Activated T-cell treated with anti-CD3 and anti-CD28 coated beads, Interleukin-2, amount 50 U/mL, for 4 hours (primary cell): ENCODE measurements around the gene C18orf54. TPM values are rescaled to one million over a fixed set of nuclear protein-coding genes. Genes with fewer than 3 reads are reported as not detected.
"Not testable (repeated sequence)": the region's sequence is repeated elsewhere in the genome, so short reads cannot be mapped to it uniquely, and the experiment has no call there.

Source experiments
- ATAC-seq, 2 donors: fragments of 200-7000 bp; cut with Tn5 transposase; one replicate each; pipeline ENCODE4 v1.10.0; 2021
- DNase-seq: peaks from one replicate; pipeline ENCODE4 v3.0.0-alpha.2; 2020
- H3K27me3 Mint-ChIP-seq: one replicate; pipeline ENCODE4 v1.8.0; 2021; ENCODE audit warnings: low read depth, mixed read lengths
- H3K36me3 Mint-ChIP-seq: one replicate; pipeline ENCODE4 v1.8.0; 2022; ENCODE audit warnings: mixed read lengths; ENCODE audit not compliant: insufficient read depth
- H3K4me1 Mint-ChIP-seq: one replicate; pipeline ENCODE4 v1.8.0; 2021; ENCODE audit warnings: low read depth, mixed read lengths
- H3K4me3 Mint-ChIP-seq: one replicate; pipeline ENCODE4 v1.8.0; 2021; ENCODE audit warnings: mild to moderate bottlenecking, moderate library complexity, mixed read lengths
- H3K9me3 Mint-ChIP-seq: one replicate; pipeline ENCODE4 v1.8.0; 2021; ENCODE audit warnings: mixed read lengths
- total RNA-seq, 3 donors: library from RNA; stranded (reverse); gene quantifications; one replicate each; pipeline ENCODE4 v1.2.1, GENCODE V29; 2021

The C18orf54 gene
- 1 to 10 TPM; 2.3 to 3.6 (median 3.4) TPM for total RNA-seq

DNA sequence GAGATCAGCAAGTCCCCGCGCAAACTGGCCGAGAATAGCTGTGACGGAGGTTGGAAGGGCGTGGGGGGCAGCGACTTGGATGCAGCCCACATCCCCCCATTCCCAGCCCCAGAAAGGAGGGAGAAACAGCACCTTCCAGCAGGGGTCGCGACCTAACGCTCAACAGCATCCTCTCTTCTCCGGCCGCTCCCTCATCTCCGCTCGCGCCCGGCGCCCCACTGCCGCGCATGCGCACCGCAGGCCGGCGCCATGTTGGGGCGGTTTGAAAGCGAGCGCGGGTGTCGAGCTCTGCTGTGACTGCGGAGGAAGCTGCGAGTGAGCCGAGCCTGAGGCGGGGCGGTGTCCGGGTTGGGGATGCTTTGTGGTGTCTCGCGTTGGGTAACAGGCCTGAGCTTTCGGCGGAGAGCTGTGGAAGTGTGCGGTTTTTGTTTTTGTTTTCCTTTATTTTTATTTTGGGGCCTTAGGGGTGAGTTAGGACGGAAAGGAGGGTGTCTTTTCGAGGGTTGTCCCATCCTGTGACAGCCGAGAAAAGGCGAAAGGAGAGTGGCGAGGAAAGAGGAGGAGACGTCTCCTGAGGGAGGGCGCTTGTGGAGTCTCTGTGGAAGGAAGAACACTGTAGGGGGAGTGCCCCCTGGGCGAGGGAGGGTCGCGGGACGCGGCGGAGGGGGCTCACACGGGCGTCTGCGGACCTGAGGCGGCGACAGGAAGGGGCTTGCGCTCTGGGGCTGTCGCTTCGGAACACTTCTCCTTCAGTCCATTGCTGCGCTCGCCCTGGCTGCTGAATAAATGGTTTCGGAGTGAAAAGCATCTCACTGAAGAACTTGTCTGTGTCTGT lies at the start of gene C18orf54, which contains the start of gene STARD6:
Gene C18orf54, plus strand, starts transcription at position 247 of the 835 bp plus-strand sequence. CDS start 2,667 bp downstream, outside the sequence.
Gene STARD6, minus strand, starts transcription at position 199 of the 835 bp plus-strand sequence. CDS start 3,285 bp downstream, outside the sequence.
- H3K9me3 Mint-ChIP-seq = no peaks in the 10 kb centered on the region
- peaks cover 2% of the 10 kb centered on the region for H3K27me3 Mint-ChIP-seq
- peaks cover 13% of the 10 kb centered on the region for H3K4me1 Mint-ChIP-seq
- DNase-seq (peak; percentile 84), ATAC-seq (peak; percentile 98)
- H3K4me3 Mint-ChIP-seq = peak within 1 kb of the TSS; percentile 100
- H3K36me3 Mint-ChIP-seq = peaks cover 2% of the 10 kb centered on the region

DNA sequence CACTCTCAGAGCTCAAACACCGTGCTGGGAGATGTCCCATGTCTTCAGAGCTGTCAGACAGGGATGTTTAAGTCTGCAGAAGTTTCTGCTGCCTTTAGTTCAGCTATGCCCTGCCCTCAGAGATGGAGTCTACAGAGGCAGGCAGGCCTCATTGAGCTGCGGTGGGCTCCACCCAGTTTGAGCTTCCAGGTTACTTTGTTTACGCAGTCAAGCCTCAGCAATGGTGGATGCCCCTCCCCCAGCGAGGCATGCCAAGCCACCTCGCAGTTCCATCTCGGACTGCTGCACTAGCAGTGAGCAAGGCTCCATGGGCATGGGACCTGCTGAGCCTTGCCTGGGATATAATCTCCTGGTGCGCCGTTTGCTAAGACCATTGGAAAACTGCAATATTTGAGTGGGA lies 48.1 kb upstream of the C18orf54 start:
- H3K9me3 Mint-ChIP-seq, H3K4me1 Mint-ChIP-seq, H3K27me3 Mint-ChIP-seq, DNase-seq, H3K4me3 Mint-ChIP-seq, H3K36me3 Mint-ChIP-seq, ATAC-seq: not testable (repeated sequence)

DNA sequence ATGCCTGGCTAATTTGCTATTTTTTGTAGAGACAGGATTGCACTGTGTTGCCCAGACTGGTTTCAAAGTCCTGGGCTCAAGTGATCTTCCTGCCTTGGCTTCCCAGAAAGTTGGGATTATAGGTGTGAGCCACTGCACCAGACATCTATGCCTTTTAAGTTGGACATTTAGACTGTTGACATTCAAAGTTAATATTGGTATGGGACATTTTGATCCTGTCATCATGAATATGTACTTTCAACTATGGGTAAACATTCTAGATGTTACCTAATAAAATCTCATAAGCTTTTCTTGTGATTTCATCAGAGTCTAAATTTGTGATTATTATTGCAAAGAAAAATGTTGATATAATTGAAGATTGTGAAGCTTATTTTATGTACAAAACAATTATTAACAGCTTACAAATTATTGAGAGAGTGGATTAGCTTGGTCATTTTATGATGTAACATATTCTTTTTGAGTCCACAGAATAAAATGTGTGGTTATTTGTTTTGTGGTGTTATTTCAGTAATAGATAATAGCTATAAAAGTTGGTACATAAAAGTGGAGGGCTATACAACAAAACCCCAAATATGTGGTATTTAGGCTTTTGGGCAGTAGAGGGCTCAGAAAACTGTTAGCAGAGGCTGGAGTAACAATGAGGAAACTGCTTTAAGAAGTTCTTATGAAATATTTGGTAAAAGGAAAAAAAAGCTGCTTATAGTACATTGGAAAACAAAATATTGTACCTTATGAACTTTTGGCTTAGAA lies 41.5 kb upstream of the C18orf54 start:
- Mint-ChIP-seq H3K36me3 (no peaks in the 10 kb centered on the region), H3K27me3 (peaks cover 9% of the 10 kb centered on the region), H3K9me3 (no peaks in the 10 kb centered on the region), H3K4me1 (no peaks in the 10 kb centered on the region), H3K4me3 (no peak overlapping the region)
- no peak for ATAC-seq
- no peak for DNase-seq

DNA sequence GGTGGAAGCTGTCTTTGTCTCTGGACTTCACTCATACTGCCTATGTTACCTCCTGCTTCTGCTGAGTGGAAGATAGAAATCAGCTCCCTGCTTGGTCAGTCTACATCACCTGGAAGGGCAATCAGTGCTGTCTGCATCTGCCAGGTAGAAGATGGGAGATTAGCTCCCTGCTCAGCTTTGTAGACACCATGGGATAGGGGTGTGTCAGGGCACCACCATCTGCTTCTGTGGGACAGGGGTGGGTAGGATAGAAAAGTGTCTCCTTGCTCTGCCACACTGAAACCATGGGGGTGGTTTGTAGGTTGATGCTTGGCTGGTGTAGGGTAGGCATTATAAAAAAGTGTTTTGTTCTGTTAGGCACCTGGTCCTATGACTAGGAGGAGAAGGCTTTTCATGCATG lies 34.1 kb upstream of the C18orf54 start:
- DNase-seq (no peak), ATAC-seq (no peak)
- no peaks in the 10 kb centered on the region for H3K9me3 Mint-ChIP-seq
- no peaks in the 10 kb centered on the region for H3K36me3 Mint-ChIP-seq
- no peaks in the 10 kb centered on the region for H3K4me1 Mint-ChIP-seq
- peaks cover 8% of the 10 kb centered on the region for H3K27me3 Mint-ChIP-seq
- H3K4me3 Mint-ChIP-seq = no peak overlapping the region

DNA sequence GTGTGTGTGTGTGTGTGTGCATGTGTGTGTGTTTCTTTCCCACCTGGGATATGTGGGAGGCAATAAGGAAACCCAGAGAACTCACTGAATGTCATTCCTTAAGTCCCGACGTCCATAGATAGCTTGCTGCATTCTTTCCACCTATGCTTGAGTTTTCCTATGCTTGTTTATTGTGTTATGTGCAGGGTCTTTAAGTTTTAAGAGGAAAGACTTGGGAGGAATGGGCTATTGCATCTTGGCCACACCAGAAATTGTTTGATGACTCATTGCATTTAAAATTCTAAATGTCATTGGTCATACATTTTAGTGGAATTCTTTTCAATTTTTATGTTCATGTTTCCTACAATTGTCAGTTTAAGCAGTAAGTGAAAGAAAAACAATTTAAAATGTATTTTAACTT lies 33.7 kb upstream of the C18orf54 start:
- no peaks in the 10 kb centered on the region for H3K36me3 Mint-ChIP-seq
- H3K9me3 Mint-ChIP-seq = no peaks in the 10 kb centered on the region
- H3K4me1 Mint-ChIP-seq = no peaks in the 10 kb centered on the region
- H3K27me3 Mint-ChIP-seq = peaks cover 7% of the 10 kb centered on the region
- no peak overlapping the region for H3K4me3 Mint-ChIP-seq
- no peak for ATAC-seq
- DNase-seq = no peak

DNA sequence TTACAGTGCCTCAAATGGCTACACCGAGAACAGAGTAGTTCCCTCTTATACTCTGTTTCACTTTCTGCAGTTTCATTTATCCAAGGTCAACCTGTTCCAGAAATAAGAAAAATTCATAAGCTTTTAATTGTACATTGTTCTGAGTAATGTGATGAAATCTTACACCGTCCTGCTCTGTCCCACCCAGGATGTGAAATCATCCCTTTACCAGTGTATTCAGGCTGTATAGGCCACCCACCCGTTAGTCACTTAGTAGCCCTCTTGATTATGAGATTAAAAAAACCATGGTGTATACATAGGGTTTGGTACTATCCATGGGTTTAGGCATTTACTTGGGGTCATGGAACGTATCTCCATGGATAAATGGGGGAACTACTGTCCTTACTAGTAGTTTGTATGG lies 29.9 kb upstream of the C18orf54 start:
- H3K4me3 Mint-ChIP-seq = no peak overlapping the region
- H3K36me3 Mint-ChIP-seq = no peaks in the 10 kb centered on the region
- DNase-seq (no peak), ATAC-seq (no peak)
- H3K4me1 Mint-ChIP-seq = no peaks in the 10 kb centered on the region
- peaks cover 7% of the 10 kb centered on the region for H3K27me3 Mint-ChIP-seq
- H3K9me3 Mint-ChIP-seq = no peaks in the 10 kb centered on the region

DNA sequence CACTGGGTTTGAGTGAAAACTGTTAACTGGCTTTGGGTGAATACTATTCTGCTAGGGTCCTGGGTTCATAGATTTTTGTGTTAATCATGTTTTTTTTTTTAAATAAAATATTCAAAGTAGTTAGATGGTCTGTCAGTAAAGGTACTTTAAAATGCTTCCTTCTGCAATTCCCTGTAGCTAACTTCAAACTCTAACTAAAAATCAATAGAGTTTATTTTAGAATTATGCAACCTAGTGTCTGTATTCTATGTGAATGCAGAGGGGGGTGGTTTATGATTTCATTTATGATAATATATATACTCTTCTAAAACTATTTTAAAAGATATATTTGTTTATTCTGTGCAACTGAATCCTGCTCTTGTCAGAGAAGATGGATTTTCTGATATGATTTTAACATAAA lies 27.9 kb upstream of the C18orf54 start:
- no peaks in the 10 kb centered on the region for H3K9me3 Mint-ChIP-seq
- H3K36me3 Mint-ChIP-seq = no peaks in the 10 kb centered on the region
- H3K27me3 Mint-ChIP-seq = peaks cover 9% of the 10 kb centered on the region
- ATAC-seq (no peak), DNase-seq (no peak)
- no peak overlapping the region for H3K4me3 Mint-ChIP-seq
- H3K4me1 Mint-ChIP-seq = no peaks in the 10 kb centered on the region

DNA sequence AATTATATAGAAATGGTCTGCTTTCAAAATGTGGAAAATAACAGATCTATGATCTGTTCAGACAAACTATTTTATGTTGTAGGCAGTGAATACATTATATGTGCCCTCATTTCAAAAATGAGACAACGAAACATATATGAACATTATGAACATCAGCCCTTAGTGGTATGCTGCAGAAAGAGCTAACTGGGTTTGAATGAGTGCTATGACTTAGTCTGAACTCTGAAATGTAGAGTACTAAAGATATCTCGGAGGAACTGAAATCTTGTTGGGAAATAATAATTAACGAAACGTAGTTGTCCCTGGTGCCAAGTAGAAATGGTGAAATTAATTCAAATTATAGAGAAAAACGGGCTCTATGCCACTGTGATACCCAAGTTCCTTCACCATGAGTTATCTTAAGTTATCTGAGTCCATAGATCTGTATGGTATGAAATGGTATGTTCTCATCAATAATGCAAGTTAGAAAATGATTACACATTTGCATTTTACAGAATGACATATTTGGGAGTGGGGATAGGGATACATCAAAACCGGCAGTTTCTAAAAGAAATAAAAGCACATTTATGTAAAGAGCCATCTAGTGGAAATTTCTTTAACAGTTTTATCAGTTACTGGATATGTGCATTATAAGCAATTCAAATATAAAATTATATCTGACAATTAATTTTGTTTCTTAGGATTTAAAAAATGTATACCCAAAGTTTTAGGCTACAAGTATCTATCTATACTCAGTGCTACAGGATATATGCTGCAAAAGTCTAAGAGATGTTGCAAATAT lies 26.7 kb upstream of the C18orf54 start:
- ATAC-seq = no peak
- no peaks in the 10 kb centered on the region for H3K9me3 Mint-ChIP-seq
- no peak for DNase-seq
- peaks cover 1% of the 10 kb centered on the region for H3K4me1 Mint-ChIP-seq
- peaks cover 15% of the 10 kb centered on the region for H3K27me3 Mint-ChIP-seq
- H3K36me3 Mint-ChIP-seq = no peaks in the 10 kb centered on the region
- no peak overlapping the region for H3K4me3 Mint-ChIP-seq

DNA sequence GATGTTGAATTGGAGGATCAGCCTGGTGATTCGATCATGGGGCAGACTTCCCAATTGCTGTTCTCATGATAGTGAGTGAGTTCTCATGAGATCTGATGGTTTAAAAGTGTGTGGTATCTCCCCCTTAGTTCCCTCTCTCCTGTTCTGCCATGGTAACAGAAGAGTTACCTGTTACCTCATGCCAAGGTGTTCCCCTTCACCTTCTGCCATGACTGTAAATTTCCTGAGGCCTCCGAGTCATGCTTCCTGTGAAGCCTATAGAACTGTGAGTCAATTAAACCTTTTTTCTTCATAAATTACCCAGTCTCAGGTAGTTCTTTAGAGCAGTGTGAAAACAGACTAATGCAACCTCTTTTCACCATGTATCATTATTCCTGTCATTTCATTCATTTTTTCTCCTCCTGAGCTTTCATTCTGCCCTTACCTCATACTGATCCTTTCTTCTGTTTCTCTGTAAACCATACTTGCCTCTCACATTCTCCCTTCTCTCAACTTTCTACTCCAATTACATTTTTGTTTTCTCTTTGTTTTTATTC lies 22.0 kb upstream of the C18orf54 start:
- H3K27me3 Mint-ChIP-seq = peaks cover 13% of the 10 kb centered on the region
- H3K9me3 Mint-ChIP-seq = peaks cover 2% of the 10 kb centered on the region
- H3K36me3 Mint-ChIP-seq = no peaks in the 10 kb centered on the region
- H3K4me1 Mint-ChIP-seq = peaks cover 2% of the 10 kb centered on the region
- no peak for DNase-seq
- no peak overlapping the region for H3K4me3 Mint-ChIP-seq
- no peak for ATAC-seq

DNA sequence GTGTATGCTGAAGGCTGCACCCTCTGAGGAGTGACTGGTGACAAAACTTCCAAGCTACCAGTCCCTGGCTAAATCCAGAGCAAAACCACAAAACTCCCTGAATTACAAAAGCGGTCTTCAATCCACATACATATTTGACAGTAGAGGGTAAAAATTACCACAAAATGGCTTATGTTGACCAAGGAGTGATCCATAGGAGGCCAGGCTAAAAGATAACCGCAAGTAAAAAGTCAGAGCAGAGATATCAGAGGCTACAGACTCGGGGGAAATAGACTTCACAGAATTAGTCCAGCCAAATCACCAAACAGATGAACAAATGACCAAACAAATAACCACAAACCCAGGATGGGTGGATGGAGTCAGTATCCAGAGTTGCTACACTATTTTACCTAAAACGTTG lies 19.5 kb upstream of the C18orf54 start:
- no peak overlapping the region for H3K4me3 Mint-ChIP-seq
- H3K4me1 Mint-ChIP-seq = peaks cover 2% of the 10 kb centered on the region
- ATAC-seq (no peak), DNase-seq (no peak)
- peaks cover 10% of the 10 kb centered on the region for H3K27me3 Mint-ChIP-seq
- no peaks in the 10 kb centered on the region for H3K36me3 Mint-ChIP-seq
- H3K9me3 Mint-ChIP-seq = peaks cover 3% of the 10 kb centered on the region

DNA sequence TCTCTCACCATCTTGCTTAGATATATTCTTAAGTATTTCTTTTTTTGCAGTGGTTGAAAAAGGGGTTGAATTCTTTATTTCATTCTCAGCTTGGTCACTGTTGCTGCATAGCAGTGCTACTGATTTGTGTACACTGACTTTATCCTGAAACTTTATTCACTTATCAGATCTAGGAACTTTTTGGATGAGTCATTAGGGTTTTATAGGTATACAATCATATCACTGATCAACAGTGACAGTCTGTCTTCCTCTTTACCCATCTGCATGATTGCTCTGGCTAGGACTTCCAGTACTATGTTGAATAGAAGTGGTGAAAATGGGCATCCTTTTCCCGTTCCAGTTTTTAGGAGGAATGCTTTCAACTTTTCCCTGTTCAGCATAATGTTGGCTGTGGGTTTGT lies 6.5 kb upstream of the C18orf54 start:
- Mint-ChIP-seq H3K4me1 (no peaks in the 10 kb centered on the region), H3K27me3 (peaks cover 10% of the 10 kb centered on the region), H3K9me3 (no peaks in the 10 kb centered on the region), H3K4me3 (no peak overlapping the region), H3K36me3 (no peaks in the 10 kb centered on the region)
- peak in 1 of 2 donors; percentile 18 for ATAC-seq
- no peak for DNase-seq

DNA sequence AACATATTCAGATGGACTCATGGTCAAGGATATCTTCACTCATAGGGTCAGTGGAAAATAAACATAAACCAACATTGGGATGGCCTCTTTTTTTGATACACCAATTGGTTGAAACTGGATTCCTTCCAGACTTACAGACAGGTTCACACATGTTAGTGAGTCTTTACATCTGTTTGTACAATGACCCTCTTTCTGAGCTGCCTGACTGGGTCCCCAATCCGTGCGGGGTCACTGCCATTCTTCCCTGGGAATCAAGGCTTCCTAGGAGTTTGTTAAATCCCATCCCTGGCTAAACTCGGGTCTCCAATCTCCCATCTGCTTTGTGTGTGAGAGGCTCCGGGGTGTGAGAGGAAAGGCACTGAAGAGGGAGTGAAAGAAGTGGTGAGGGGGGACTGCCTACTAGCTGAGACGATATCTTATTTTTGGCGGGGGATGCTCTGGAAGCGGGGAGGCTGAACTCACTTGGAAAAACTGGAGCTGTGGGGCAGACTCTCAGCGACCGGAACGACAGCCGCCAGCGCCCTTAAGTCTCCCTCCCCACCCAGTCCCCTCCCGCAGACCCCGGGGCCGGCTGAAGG lies 535 bp upstream of the C18orf54 start:
- peak in 1 of 2 donors; percentile 12 for ATAC-seq
- H3K4me1 Mint-ChIP-seq = peaks cover 13% of the 10 kb centered on the region

DNA sequence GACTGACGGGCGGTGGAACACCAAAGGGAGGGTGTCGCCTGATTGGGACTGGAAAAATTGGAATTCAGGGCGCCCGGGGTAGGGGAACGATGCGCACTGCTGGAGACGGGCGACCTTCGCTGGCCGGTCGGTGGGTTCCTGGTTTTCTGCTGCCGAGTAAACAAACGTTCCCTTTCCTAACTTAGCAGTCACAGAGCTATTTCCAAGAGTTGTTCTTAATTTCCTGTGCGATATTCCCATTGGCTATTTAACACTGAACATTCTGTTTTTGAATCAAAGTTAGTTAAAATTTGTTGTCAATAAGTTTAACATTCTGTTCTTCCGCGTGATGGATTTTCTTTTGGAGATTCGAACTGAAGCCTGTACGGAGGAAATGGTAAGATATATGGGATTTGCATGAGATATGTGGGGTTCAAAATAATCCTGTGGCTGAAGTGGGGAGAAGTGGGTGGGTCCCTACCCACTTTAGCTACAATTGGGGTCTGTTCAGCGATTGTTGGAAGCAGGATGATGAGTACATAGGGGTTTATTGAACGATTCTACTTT lies 862 bp downstream of the C18orf54 start:
- no peaks in the 10 kb centered on the region for H3K9me3 Mint-ChIP-seq
- H3K4me1 Mint-ChIP-seq = peaks cover 13% of the 10 kb centered on the region
- peaks cover 2% of the 10 kb centered on the region for H3K27me3 Mint-ChIP-seq
- peaks cover 2% of the 10 kb centered on the region for H3K36me3 Mint-ChIP-seq
- no peak for ATAC-seq
- no peak for DNase-seq
- peak overlapping the region; percentile 100 for H3K4me3 Mint-ChIP-seq

More for the DNA sequence above, 535 bp upstream of the C18orf54 start:
- peaks cover 5% of the 10 kb centered on the region for H3K27me3 Mint-ChIP-seq
- H3K9me3 Mint-ChIP-seq = no peaks in the 10 kb centered on the region
- H3K36me3 Mint-ChIP-seq = peaks cover 2% of the 10 kb centered on the region
- DNase-seq = peak; percentile 4
- peak overlapping the region; percentile 100 for H3K4me3 Mint-ChIP-seq
